Gastroesophageal sphincter (tissue), 3 donors: ENCODE measurements around the gene TMEM150C.

Experiments
- CTCF ChIP-seq, 4 experiments: fragments of 200-600 bp in 2 of 4; fragments of 450-650 bp in 2 of 4; sonication (generic) in 1 of 4; IDR thresholded peaks; one replicate each; pipeline ENCODE4 v1.5.1; 2017 to 2019; ENCODE audit warnings: antibody characterized with exemption in 4 of 4, mild to moderate bottlenecking in 2 of 4, moderate library complexity in 2 of 4
- POLR2A ChIP-seq, 2 donors: fragments of 450-650 bp; IDR thresholded peaks; one replicate each; pipeline ENCODE4 v1.6.1; 2017; ENCODE audit warnings: antibody characterized with exemption in 2 of 2, mild to moderate bottlenecking in 2 of 2, moderate library complexity in 1 of 2

- TF ChIP-seq CTCF (IDR thresholded peaks at IDR 0.05) (no peak), POLR2A (IDR thresholded peaks at IDR 0.05) (no peak)
Measured at GRCh38 chr4:82458729-82459128, 103.1 kb downstream of the TMEM150C start.
